ENCODE results near the gene NRBF2.

NRBF2 gene

GRCh38 chr10:63165249-63165648, 32.1 kb downstream of the NRBF2 start:
- Histone ChIP-seq H3K9ac (ENCODE audit: low read length) (no peak overlapping the region), H3K27ac (ENCODE audit: low read depth, low read length) (no peak overlapping the region), H3K27me3 (ENCODE audit: control insufficient read depth, insufficient read depth, low read length) (no peaks in the 10 kb centered on the region), H3K4me3 (ENCODE audit: low read depth, low read length) (no peak overlapping the region), H3K9me3 (ENCODE audit: control insufficient read depth, insufficient read depth, low read depth, low read length) (no peaks in the 10 kb centered on the region), H3K36me3 (ENCODE audit: control insufficient read depth, insufficient read depth, low read length) (peaks cover 58% of the 10 kb centered on the region), H3K4me1 (ENCODE audit: control insufficient read depth, insufficient read depth, low read length) (no peaks in the 10 kb centered on the region)

- Histone ChIP-seq H3K27ac (ENCODE audit: low read depth, low read length) (no peak overlapping the region), H3K27me3 (ENCODE audit: control insufficient read depth, insufficient read depth, low read length) (no peaks in the 10 kb centered on the region), H3K4me3 (ENCODE audit: low read depth, low read length) (no peak overlapping the region), H3K9me3 (ENCODE audit: control insufficient read depth, insufficient read depth, low read depth, low read length) (no peaks in the 10 kb centered on the region), H3K9ac (ENCODE audit: low read length) (no peak overlapping the region), H3K36me3 (ENCODE audit: control insufficient read depth, insufficient read depth, low read length) (peaks cover 73% of the 10 kb centered on the region), H3K4me1 (ENCODE audit: control insufficient read depth, insufficient read depth, low read length) (no peaks in the 10 kb centered on the region)
Observed at GRCh38 chr10:63166742-63167258, 33.7 kb downstream of the NRBF2 start.

GRCh38 chr10:63168821-63169462, 35.8 kb downstream of the NRBF2 start:
- H3K4me1 ChIP-seq (ENCODE audit: control insufficient read depth, insufficient read depth, low read length): no peaks in the 10 kb centered on the region
- H3K27ac ChIP-seq (ENCODE audit: low read depth, low read length): no peak overlapping the region
- peaks cover 94% of the 10 kb centered on the region for H3K36me3 ChIP-seq (ENCODE audit: control insufficient read depth, insufficient read depth, low read length)
- no peak overlapping the region for H3K9ac ChIP-seq (ENCODE audit: low read length)
- no peaks in the 10 kb centered on the region for H3K27me3 ChIP-seq (ENCODE audit: control insufficient read depth, insufficient read depth, low read length)
- no peaks in the 10 kb centered on the region for H3K9me3 ChIP-seq (ENCODE audit: control insufficient read depth, insufficient read depth, low read depth, low read length)
- H3K4me3 ChIP-seq (ENCODE audit: low read depth, low read length): no peak overlapping the region

- H3K9me3 ChIP-seq (ENCODE audit: control insufficient read depth, insufficient read depth, low read depth, low read length): no peaks in the 10 kb centered on the region
- H3K4me3 ChIP-seq (ENCODE audit: low read depth, low read length): no peak overlapping the region
- H3K27ac ChIP-seq (ENCODE audit: low read depth, low read length): no peak overlapping the region
- no peak overlapping the region for H3K9ac ChIP-seq (ENCODE audit: low read length)
- no peaks in the 10 kb centered on the region for H3K4me1 ChIP-seq (ENCODE audit: control insufficient read depth, insufficient read depth, low read length)
- no peaks in the 10 kb centered on the region for H3K27me3 ChIP-seq (ENCODE audit: control insufficient read depth, insufficient read depth, low read length)
- H3K36me3 ChIP-seq (ENCODE audit: control insufficient read depth, insufficient read depth, low read length): peaks cover 94% of the 10 kb centered on the region
Observed at GRCh38 chr10:63169624-63170023, 36.5 kb downstream of the NRBF2 start.

GRCh38 chr10:63171255-63171855, 38.2 kb downstream of the NRBF2 start:
- H3K4me1 ChIP-seq (ENCODE audit: control insufficient read depth, insufficient read depth, low read length): no peaks in the 10 kb centered on the region
- H3K9me3 ChIP-seq (ENCODE audit: control insufficient read depth, insufficient read depth, low read depth, low read length): no peaks in the 10 kb centered on the region
- no peaks in the 10 kb centered on the region for H3K27me3 ChIP-seq (ENCODE audit: control insufficient read depth, insufficient read depth, low read length)
- H3K4me3 ChIP-seq (ENCODE audit: low read depth, low read length): no peak overlapping the region
- H3K27ac ChIP-seq (ENCODE audit: low read depth, low read length): no peak overlapping the region
- H3K9ac ChIP-seq (ENCODE audit: low read length): no peak overlapping the region
- peaks cover 97% of the 10 kb centered on the region for H3K36me3 ChIP-seq (ENCODE audit: control insufficient read depth, insufficient read depth, low read length)

GRCh38 chr10:63171926-63172325, 38.8 kb downstream of the NRBF2 start:
- no peak overlapping the region for H3K27ac ChIP-seq (ENCODE audit: low read depth, low read length)
- no peaks in the 10 kb centered on the region for H3K9me3 ChIP-seq (ENCODE audit: control insufficient read depth, insufficient read depth, low read depth, low read length)
- H3K4me3 ChIP-seq (ENCODE audit: low read depth, low read length): no peak overlapping the region
- H3K27me3 ChIP-seq (ENCODE audit: control insufficient read depth, insufficient read depth, low read length): no peaks in the 10 kb centered on the region
- H3K9ac ChIP-seq (ENCODE audit: low read length): no peak overlapping the region
- H3K4me1 ChIP-seq (ENCODE audit: control insufficient read depth, insufficient read depth, low read length): no peaks in the 10 kb centered on the region
- peaks cover 98% of the 10 kb centered on the region for H3K36me3 ChIP-seq (ENCODE audit: control insufficient read depth, insufficient read depth, low read length)

GRCh38 chr10:63173468-63174232, 40.5 kb downstream of the NRBF2 start:
- no peak overlapping the region for H3K27ac ChIP-seq (ENCODE audit: low read depth, low read length)
- no peak overlapping the region for H3K9ac ChIP-seq (ENCODE audit: low read length)
- H3K4me3 ChIP-seq (ENCODE audit: low read depth, low read length): no peak overlapping the region
- H3K4me1 ChIP-seq (ENCODE audit: control insufficient read depth, insufficient read depth, low read length): no peaks in the 10 kb centered on the region
- peaks cover 100% of the 10 kb centered on the region for H3K36me3 ChIP-seq (ENCODE audit: control insufficient read depth, insufficient read depth, low read length)
- H3K27me3 ChIP-seq (ENCODE audit: control insufficient read depth, insufficient read depth, low read length): no peaks in the 10 kb centered on the region
- H3K9me3 ChIP-seq (ENCODE audit: control insufficient read depth, insufficient read depth, low read depth, low read length): no peaks in the 10 kb centered on the region

- Histone ChIP-seq H3K4me3 (ENCODE audit: low read depth, low read length) (no peak overlapping the region), H3K36me3 (ENCODE audit: control insufficient read depth, insufficient read depth, low read length) (peaks cover 98% of the 10 kb centered on the region), H3K9ac (ENCODE audit: low read length) (no peak overlapping the region), H3K27ac (ENCODE audit: low read depth, low read length) (no peak overlapping the region), H3K4me1 (ENCODE audit: control insufficient read depth, insufficient read depth, low read length) (no peaks in the 10 kb centered on the region), H3K27me3 (ENCODE audit: control insufficient read depth, insufficient read depth, low read length) (no peaks in the 10 kb centered on the region), H3K9me3 (ENCODE audit: control insufficient read depth, insufficient read depth, low read depth, low read length) (no peaks in the 10 kb centered on the region)
Observed at GRCh38 chr10:63175534-63175933, 42.4 kb downstream of the NRBF2 start.

GRCh38 chr10:63192826-63193225, 59.7 kb downstream of the NRBF2 start:
- peaks cover 96% of the 10 kb centered on the region for H3K36me3 ChIP-seq (ENCODE audit: control insufficient read depth, insufficient read depth, low read length)
- no peak overlapping the region for H3K27ac ChIP-seq (ENCODE audit: low read depth, low read length)
- H3K4me1 ChIP-seq (ENCODE audit: control insufficient read depth, insufficient read depth, low read length): no peaks in the 10 kb centered on the region
- H3K4me3 ChIP-seq (ENCODE audit: low read depth, low read length): no peak overlapping the region
- no peak overlapping the region for H3K9ac ChIP-seq (ENCODE audit: low read length)
- H3K27me3 ChIP-seq (ENCODE audit: control insufficient read depth, insufficient read depth, low read length): no peaks in the 10 kb centered on the region
- H3K9me3 ChIP-seq (ENCODE audit: control insufficient read depth, insufficient read depth, low read depth, low read length): no peaks in the 10 kb centered on the region

GRCh38 chr10:63197344-63198092, 64.4 kb downstream of the NRBF2 start:
- Histone ChIP-seq H3K27ac (ENCODE audit: low read depth, low read length) (no peak overlapping the region), H3K9me3 (ENCODE audit: control insufficient read depth, insufficient read depth, low read depth, low read length) (no peaks in the 10 kb centered on the region), H3K4me1 (ENCODE audit: control insufficient read depth, insufficient read depth, low read length) (peaks cover 22% of the 10 kb centered on the region), H3K4me3 (ENCODE audit: low read depth, low read length) (no peak overlapping the region), H3K36me3 (ENCODE audit: control insufficient read depth, insufficient read depth, low read length) (peaks cover 95% of the 10 kb centered on the region), H3K9ac (ENCODE audit: low read length) (no peak overlapping the region), H3K27me3 (ENCODE audit: control insufficient read depth, insufficient read depth, low read length) (no peaks in the 10 kb centered on the region)
